Immature natural killer cell (primary cell): Measurements from ENCODE around the gene CEP170B. TPM values are rescaled to one million over a fixed set of nuclear protein-coding genes. Genes with fewer than 3 reads are reported as not detected.

Source experiments
- DNase-seq, 3 donors: peaks; one replicate each; pipeline ENCODE4 v3.0.0; 2022; ENCODE audit warnings: mixed read lengths in 1 of 3
- H3K27ac Mint-ChIP-seq, 6 donors: one replicate each; pipeline ENCODE4 v1.8.0; 2020; ENCODE audit warnings: mixed read lengths in 6 of 6, mild to moderate bottlenecking in 5 of 6, inconsistent platforms in 4 of 6, moderate library complexity in 3 of 6
- H3K27me3 Mint-ChIP-seq, 3 donors: one replicate each; pipeline ENCODE4 v1.8.0; 2020 to 2021; ENCODE audit warnings: low read depth in 3 of 3, mild to moderate bottlenecking in 3 of 3, mixed read lengths in 3 of 3, moderate library complexity in 3 of 3, inconsistent platforms in 1 of 3
- H3K36me3 Mint-ChIP-seq, 3 donors: one replicate each; pipeline ENCODE4 v1.8.0; 2020; ENCODE audit warnings: mixed read lengths in 3 of 3, inconsistent platforms in 2 of 3, mild to moderate bottlenecking in 2 of 3
- H3K4me1 Mint-ChIP-seq, 2 donors: one replicate each; pipeline ENCODE4 v1.8.0; 2020; ENCODE audit warnings: inconsistent platforms in 2 of 2, mild to moderate bottlenecking in 2 of 2, mixed read lengths in 2 of 2, moderate library complexity in 1 of 2
- H3K4me3 Mint-ChIP-seq, 5 donors: one replicate each; pipeline ENCODE4 v1.8.0; 2020; ENCODE audit warnings: mild to moderate bottlenecking in 5 of 5, mixed read lengths in 5 of 5, inconsistent platforms in 3 of 5, moderate library complexity in 3 of 5
- H3K9me3 Mint-ChIP-seq, 6 donors: one replicate each; pipeline ENCODE4 v1.8.0; 2020; ENCODE audit warnings: mild to moderate bottlenecking in 6 of 6, mixed read lengths in 6 of 6, inconsistent platforms in 4 of 6, moderate library complexity in 3 of 6
- polyA plus RNA-seq, 3 donors: library from polyadenylated mRNA; unstranded; fragments of 300-500 nt; fragmentation: Illumina TruSeq; gene quantifications; one replicate each; pipeline ENCODE4 v1.2.3, GENCODE V29; 2021

Gene CEP170B
- polyA plus RNA-seq, 3 donors from 2014 or later = not detected

DNA sequence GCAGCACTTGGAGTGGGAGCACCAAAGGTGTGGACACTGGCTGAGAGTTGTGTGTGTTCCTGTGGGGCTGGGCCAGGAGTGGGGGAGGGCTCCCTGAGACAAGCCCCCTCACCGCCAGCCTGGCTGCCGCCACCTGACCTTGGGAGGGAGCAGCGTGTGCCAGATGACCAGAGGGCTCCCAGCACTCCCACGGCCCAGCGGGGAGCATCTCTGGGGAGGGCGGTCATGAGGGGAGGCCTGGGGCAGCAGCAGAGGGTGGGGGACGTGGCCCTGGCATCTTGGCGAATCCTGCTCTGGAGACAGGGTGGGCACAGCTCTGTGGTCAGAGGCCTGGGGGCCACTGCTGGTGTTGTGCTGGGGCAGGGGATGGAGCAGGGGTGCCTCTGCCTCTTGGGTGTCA is 10.7 kb downstream of the CEP170B start:
- Mint-ChIP-seq H3K27ac (no peak overlapping the region), H3K4me3 (no peak overlapping the region), H3K4me1 (peaks cover 6 to 11% of the 10 kb centered on the region in 2 donors), H3K9me3 (no peaks in the 10 kb centered on the region), H3K36me3 (no peaks in the 10 kb centered on the region), H3K27me3 (peaks cover 0 to 7% (median 6%) of the 10 kb centered on the region in 3 donors)
- no peak for DNase-seq

DNA sequence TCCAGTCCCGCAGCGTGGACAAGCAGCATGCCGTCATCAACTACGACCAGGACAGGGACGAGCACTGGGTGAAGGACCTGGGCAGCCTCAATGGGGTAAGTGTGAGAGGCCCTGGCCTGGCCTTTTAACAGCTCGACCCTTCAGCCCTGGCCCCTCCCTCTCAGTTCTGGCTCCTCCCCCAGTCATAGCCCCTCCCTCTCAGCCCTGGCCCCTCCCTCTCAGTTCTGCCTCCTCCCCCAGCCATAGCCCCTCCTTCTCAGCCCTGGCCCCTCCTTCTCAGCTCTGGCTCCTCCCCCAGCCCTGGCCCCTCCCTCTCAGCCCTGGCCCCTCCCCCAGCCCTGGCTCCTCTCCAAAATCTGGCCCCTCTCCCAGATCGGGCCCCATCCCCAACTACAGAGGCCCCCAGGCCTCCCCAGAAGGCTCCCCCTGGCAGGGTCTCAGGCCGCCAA is 11.2 kb downstream of the CEP170B start:
- H3K27ac Mint-ChIP-seq = no peak overlapping the region
- H3K4me3 Mint-ChIP-seq = no peak overlapping the region
- peak; percentile 22 to 24 (median 22) for DNase-seq
- no peaks in the 10 kb centered on the region for H3K9me3 Mint-ChIP-seq
- H3K4me1 Mint-ChIP-seq = peaks cover 6 to 11% of the 10 kb centered on the region in 2 donors
- no peaks in the 10 kb centered on the region for H3K36me3 Mint-ChIP-seq
- H3K27me3 Mint-ChIP-seq = peaks cover 0 to 7% (median 7%) of the 10 kb centered on the region in 3 donors

GRCh38 chr14:104877066-104877805 is 12.2 kb downstream of the CEP170B start:
- Mint-ChIP-seq H3K4me1 (peaks cover 6 to 7% of the 10 kb centered on the region in 2 donors), H3K27ac (no peak overlapping the region), H3K36me3 (no peaks in the 10 kb centered on the region), H3K4me3 (no peak overlapping the region), H3K27me3 (peaks cover 0 to 3% (median 2%) of the 10 kb centered on the region in 3 donors), H3K9me3 (no peaks in the 10 kb centered on the region)
- DNase-seq = no peak

GRCh38 chr14:104877806-104878550 is 12.9 kb downstream of the CEP170B start:
- peaks cover 0 to 2% (median 0%) of the 10 kb centered on the region in 3 donors for H3K27me3 Mint-ChIP-seq
- no peak overlapping the region for H3K4me3 Mint-ChIP-seq
- H3K4me1 Mint-ChIP-seq = peaks cover 0 to under 1% of the 10 kb centered on the region in 2 donors
- H3K36me3 Mint-ChIP-seq = no peaks in the 10 kb centered on the region
- H3K27ac Mint-ChIP-seq = no peak overlapping the region
- H3K9me3 Mint-ChIP-seq = no peaks in the 10 kb centered on the region
- DNase-seq = no peak

DNA sequence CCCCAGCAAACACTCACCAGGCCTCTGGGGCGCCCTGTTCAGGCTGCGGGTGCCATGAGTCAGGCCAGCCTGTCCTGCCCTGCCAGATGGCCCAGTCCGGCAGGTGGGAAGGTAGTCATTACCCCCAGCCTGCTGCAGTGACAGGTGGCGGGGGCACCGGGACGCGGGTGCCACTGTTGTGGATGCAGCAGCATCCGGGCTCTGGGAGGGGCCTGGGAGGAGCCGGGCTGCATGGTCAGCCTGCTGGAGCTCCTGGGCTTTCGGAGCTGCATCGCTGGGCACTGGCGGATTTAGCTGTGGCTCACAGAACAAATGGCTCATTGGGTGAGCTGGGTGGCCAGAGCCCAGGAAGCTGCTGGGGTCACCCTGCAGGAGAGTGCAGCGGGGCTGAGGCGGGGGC is 13.5 kb downstream of the CEP170B start:
- DNase-seq = no peak
- no peaks in the 10 kb centered on the region for H3K4me1 Mint-ChIP-seq
- H3K36me3 Mint-ChIP-seq = no peaks in the 10 kb centered on the region
- H3K4me3 Mint-ChIP-seq = no peak overlapping the region
- H3K27ac Mint-ChIP-seq = no peak overlapping the region
- H3K27me3 Mint-ChIP-seq = peaks cover 0 to 2% (median 0%) of the 10 kb centered on the region in 3 donors
- H3K9me3 Mint-ChIP-seq = no peaks in the 10 kb centered on the region

DNA sequence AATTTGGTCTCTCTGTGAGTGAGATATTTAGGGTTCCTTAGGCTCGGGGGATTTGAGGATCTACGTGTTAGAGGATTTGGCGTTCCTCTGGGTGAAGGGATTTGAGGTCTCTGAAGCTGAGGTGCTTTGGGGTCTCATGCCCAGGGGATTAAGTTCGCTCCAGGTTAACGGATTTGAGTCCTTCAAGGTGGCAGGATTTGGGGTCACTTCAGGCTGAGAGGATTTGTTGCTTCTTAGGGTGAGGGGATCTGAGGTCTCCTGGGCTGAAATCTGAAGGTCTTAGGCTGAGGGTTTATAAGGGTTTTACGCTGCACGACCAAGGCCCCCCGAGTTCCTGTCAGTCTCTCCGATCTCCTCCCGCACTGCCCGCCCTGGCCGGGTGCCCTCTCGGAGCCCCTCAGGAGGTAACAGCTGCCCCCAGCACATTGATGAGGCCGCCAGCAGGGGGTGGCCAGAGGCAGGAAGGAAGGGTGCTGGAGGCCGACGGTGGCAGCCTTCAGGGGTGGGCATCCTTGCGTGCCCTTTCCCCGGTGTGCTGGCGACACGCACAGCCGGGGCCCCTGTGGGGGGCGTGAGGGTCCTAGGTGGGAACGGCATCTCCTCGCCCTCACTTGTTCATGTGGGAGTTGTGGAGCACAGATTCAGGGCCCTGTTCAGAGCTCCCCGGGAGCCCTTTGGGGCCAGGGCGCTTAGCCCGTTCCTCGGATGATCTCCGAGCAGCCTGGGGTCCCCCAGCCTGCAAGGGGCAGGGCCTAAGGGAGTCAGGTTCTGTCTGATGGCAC is 14.3 kb downstream of the CEP170B start:
- Mint-ChIP-seq H3K27ac (no peak overlapping the region), H3K4me1 (no peaks in the 10 kb centered on the region), H3K4me3 (no peak overlapping the region), H3K9me3 (no peaks in the 10 kb centered on the region), H3K27me3 (peaks cover 0 to 2% (median 0%) of the 10 kb centered on the region in 3 donors), H3K36me3 (no peaks in the 10 kb centered on the region)
- DNase-seq = no peak

DNA sequence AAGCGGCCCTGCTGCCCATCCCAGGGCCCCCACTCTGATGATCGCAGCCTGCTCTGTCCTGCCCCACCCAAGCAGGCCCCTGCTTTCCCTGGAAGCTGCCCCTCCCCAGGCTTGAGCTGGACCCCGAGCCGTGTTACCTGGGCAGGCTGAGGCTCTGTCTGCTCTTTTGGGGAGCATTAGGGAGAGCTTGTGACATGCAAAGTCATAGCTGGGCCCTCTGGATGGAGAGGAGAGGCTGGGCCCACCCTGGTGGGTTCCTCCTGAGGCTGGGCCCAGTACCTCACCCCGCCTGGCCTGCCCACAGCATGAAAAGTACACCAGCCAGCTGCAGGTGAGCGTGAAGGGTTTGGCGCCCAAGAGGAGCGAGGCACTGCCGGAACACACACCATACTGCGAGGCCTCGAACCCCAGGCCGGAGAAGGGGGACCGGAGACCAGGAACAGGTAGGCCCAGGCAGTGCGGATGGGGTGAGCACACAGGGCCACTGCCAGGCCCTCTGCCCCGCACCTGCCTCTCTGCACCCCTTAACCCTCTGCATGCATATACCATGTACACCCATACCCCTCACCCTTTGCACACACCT is 15.0 kb downstream of the CEP170B start:
- no peaks in the 10 kb centered on the region for H3K9me3 Mint-ChIP-seq

GRCh38 chr14:104880584-104881210 is 15.6 kb downstream of the CEP170B start:
- Mint-ChIP-seq H3K9me3 (no peaks in the 10 kb centered on the region), H3K36me3 (no peaks in the 10 kb centered on the region), H3K27ac (no peak overlapping the region), H3K27me3 (peaks cover 0 to 2% (median 0%) of the 10 kb centered on the region in 3 donors), H3K4me3 (peak overlapping the region in 1 of 5 donors; percentile 55), H3K4me1 (no peaks in the 10 kb centered on the region)
- DNase-seq = no peak

More for the DNA sequence above, 15.0 kb downstream of the CEP170B start:
- H3K27ac Mint-ChIP-seq = no peak overlapping the region
- H3K27me3 Mint-ChIP-seq = peaks cover 0 to 2% (median 0%) of the 10 kb centered on the region in 3 donors
- no peaks in the 10 kb centered on the region for H3K4me1 Mint-ChIP-seq
- DNase-seq = no peak
- no peaks in the 10 kb centered on the region for H3K36me3 Mint-ChIP-seq
- no peak overlapping the region for H3K4me3 Mint-ChIP-seq

DNA sequence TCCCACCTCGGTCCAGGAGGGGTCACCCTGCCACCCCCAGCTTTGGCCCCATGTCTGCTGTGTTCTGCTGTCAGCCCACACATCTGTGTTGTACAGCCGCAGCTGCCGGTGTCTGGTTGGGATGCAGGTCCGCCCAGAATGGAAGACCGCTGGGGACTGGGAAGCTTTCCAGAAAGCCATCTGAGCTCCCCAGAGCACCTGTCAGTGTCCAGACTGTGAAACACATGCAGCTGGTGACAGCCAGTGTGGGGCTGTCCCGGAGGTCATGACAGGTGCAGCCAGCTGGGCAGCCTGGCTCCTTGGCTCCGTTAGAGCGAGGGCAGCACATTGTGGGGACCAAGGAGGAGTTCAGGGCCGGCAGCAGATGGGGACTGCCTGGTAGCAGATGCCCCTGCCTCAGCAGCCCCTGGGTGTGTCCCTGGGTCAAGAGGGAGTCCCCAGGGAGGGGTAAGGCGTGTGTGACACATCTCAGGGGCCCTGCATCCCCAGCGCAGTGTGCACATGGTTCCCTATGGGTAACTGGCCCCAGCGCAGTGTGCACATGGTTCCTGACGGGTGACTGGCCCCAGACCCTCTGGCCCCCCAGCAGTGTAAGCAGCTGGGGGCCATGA is 16.4 kb downstream of the CEP170B start:
- H3K4me1 Mint-ChIP-seq = no peaks in the 10 kb centered on the region
- no peak for DNase-seq
- no peaks in the 10 kb centered on the region for H3K36me3 Mint-ChIP-seq
- H3K27ac Mint-ChIP-seq = no peak overlapping the region
- H3K9me3 Mint-ChIP-seq = no peaks in the 10 kb centered on the region
- peaks cover 0 to 2% (median 0%) of the 10 kb centered on the region in 3 donors for H3K27me3 Mint-ChIP-seq
- no peak overlapping the region for H3K4me3 Mint-ChIP-seq

- Mint-ChIP-seq H3K36me3 (no peaks in the 10 kb centered on the region), H3K27ac (no peak overlapping the region), H3K4me1 (no peaks in the 10 kb centered on the region), H3K27me3 (peaks cover 0 to 2% (median 0%) of the 10 kb centered on the region in 3 donors), H3K9me3 (no peaks in the 10 kb centered on the region), H3K4me3 (no peak overlapping the region)
- no peak for DNase-seq
These were observed 17.4 kb downstream of the CEP170B start for GRCh38 chr14:104882325-104882973.

GRCh38 chr14:104882991-104883660 is 18.1 kb downstream of the CEP170B start:
- Mint-ChIP-seq H3K27ac (no peak overlapping the region), H3K36me3 (no peaks in the 10 kb centered on the region), H3K9me3 (no peaks in the 10 kb centered on the region), H3K27me3 (peaks cover 0 to 2% (median 0%) of the 10 kb centered on the region in 3 donors), H3K4me1 (no peaks in the 10 kb centered on the region), H3K4me3 (no peak overlapping the region)
- no peak for DNase-seq
